H9 (cell line): ENCODE results near the gene MRGPRX2. TPM values are rescaled to one million over a fixed set of nuclear protein-coding genes. Genes with fewer than 3 reads are reported as not detected.

ENCODE experiments used
- DNase-seq: peaks from one replicate; pipeline ENCODE4 v3.0.0-alpha.2; 2017
- H2AFZ ChIP-seq: one replicate; pipeline ENCODE4 v1.6.1; 2013; ENCODE audit warnings: mild to moderate bottlenecking, low read length, control low read depth, moderate library complexity
- H2AK5ac ChIP-seq: 2 replicates; pipeline ENCODE4 v1.6.1; 2013; ENCODE audit warnings: low read length, control low read depth, mixed read lengths; ENCODE audit not compliant: insufficient read length
- H2BK120ac ChIP-seq: one replicate; pipeline ENCODE4 v1.6.1; 2013; ENCODE audit warnings: low read depth, mild to moderate bottlenecking, low read length, control low read depth, inconsistent platforms; ENCODE audit not compliant: poor library complexity, severe bottlenecking
- H2BK12ac ChIP-seq: 2 replicates; pipeline ENCODE4 v1.6.1; 2013; ENCODE audit warnings: low read length, control low read depth, mixed read lengths, low read depth; ENCODE audit not compliant: insufficient read length
- H2BK15ac ChIP-seq: 2 replicates; pipeline ENCODE4 v1.6.1; 2013; ENCODE audit warnings: low read depth, low read length, control low read depth
- H2BK20ac ChIP-seq: one replicate; pipeline ENCODE4 v1.6.1; 2013; ENCODE audit warnings: low read depth, mild to moderate bottlenecking, low read length, control low read depth, inconsistent platforms; ENCODE audit not compliant: poor library complexity, severe bottlenecking
- H2BK5ac ChIP-seq: 2 replicates; pipeline ENCODE4 v1.6.1; 2013; ENCODE audit warnings: low read length, control low read depth, mixed read lengths; ENCODE audit not compliant: insufficient read length
- H3K14ac ChIP-seq: 2 replicates; pipeline ENCODE4 v1.6.1; 2013; ENCODE audit warnings: low read length, control low read depth; ENCODE audit not compliant: insufficient read depth
- H3K18ac ChIP-seq: 2 replicates; pipeline ENCODE4 v1.6.1; 2013; ENCODE audit warnings: low read depth, mild to moderate bottlenecking, mixed read lengths, low read length, control low read depth; ENCODE audit not compliant: insufficient read length
- H3K23ac ChIP-seq: 2 replicates; pipeline ENCODE4 v1.6.1; 2013; ENCODE audit warnings: low read length, control low read depth, mixed read lengths, low read depth; ENCODE audit not compliant: insufficient read length
- H3K23me2 ChIP-seq: 2 replicates; pipeline ENCODE4 v1.6.1; 2013; ENCODE audit warnings: low read depth, mild to moderate bottlenecking, mixed read lengths, low read length, control low read depth; ENCODE audit not compliant: insufficient read length, poor library complexity, severe bottlenecking
- H3K27ac ChIP-seq: 2 replicates; pipeline ENCODE4 v1.5.1; 2013; ENCODE audit warnings: low read length, control low read depth, mixed read lengths, low read depth; ENCODE audit not compliant: insufficient read length
- H3K27me3 ChIP-seq: 2 replicates; pipeline ENCODE4 v1.6.1; 2013; ENCODE audit warnings: low read length, control low read depth, inconsistent platforms; ENCODE audit not compliant: insufficient read depth
- H3K4ac ChIP-seq: 2 replicates; pipeline ENCODE4 v1.6.1; 2013; ENCODE audit warnings: low read depth, mild to moderate bottlenecking, control low read depth, inconsistent platforms, low read length, moderate library complexity
- H3K4me1 ChIP-seq: 2 replicates; pipeline ENCODE4 v1.6.1; 2013; ENCODE audit warnings: low read length, control low read depth, inconsistent platforms; ENCODE audit not compliant: insufficient read depth
- H3K4me2 ChIP-seq: 2 replicates; pipeline ENCODE4 v1.6.1; 2013; ENCODE audit warnings: low read length, control low read depth, mixed read lengths; ENCODE audit not compliant: insufficient read length, insufficient read depth
- H3K56ac ChIP-seq: 2 replicates; pipeline ENCODE4 v1.6.1; 2013; ENCODE audit warnings: low read depth, mild to moderate bottlenecking, mixed read lengths, low read length, control low read depth; ENCODE audit not compliant: insufficient read length
- H3K79me1 ChIP-seq: 2 replicates; pipeline ENCODE4 v1.6.1; 2013; ENCODE audit warnings: low read depth, mild to moderate bottlenecking, moderate library complexity, low read length, control low read depth, inconsistent platforms; ENCODE audit not compliant: insufficient read depth, poor library complexity, severe bottlenecking
- H3K79me2 ChIP-seq: 2 replicates; pipeline ENCODE4 v1.6.1; 2013; ENCODE audit warnings: low read length, control low read depth, inconsistent platforms; ENCODE audit not compliant: insufficient read depth
- H3K9ac ChIP-seq: 2 replicates; pipeline ENCODE4 v1.6.1; 2013; ENCODE audit warnings: low read length, control low read depth, mixed read lengths; ENCODE audit not compliant: insufficient read length; ENCODE audit errors: extremely low read depth
- H3K9me3 ChIP-seq: one replicate; pipeline ENCODE4 v1.6.1; 2013; ENCODE audit warnings: low read depth, low read length, inconsistent platforms; ENCODE audit not compliant: control insufficient read depth
- H3T11ph ChIP-seq: one replicate; pipeline ENCODE4 v1.6.1; 2013; ENCODE audit warnings: mild to moderate bottlenecking, low read length, control low read depth, inconsistent platforms
- H4K20me1 ChIP-seq: one replicate; pipeline ENCODE4 v1.6.1; 2013; ENCODE audit not compliant: control insufficient read depth, insufficient read length, insufficient read depth
- H4K5ac ChIP-seq: 2 replicates; pipeline ENCODE4 v1.6.1; 2013; ENCODE audit warnings: low read depth, mild to moderate bottlenecking, mixed read lengths, low read length, control low read depth; ENCODE audit not compliant: insufficient read length
- H4K8ac ChIP-seq: replicated peaks from 2 replicates; pipeline ENCODE4 v1.6.1; 2013; ENCODE audit warnings: low read length, control low read depth, mixed read lengths, low read depth; ENCODE audit not compliant: insufficient read length
- H4K91ac ChIP-seq: 2 replicates; pipeline ENCODE4 v1.6.1; 2013; ENCODE audit warnings: low read depth, mild to moderate bottlenecking, moderate library complexity, mixed read lengths, low read length, control low read depth; ENCODE audit not compliant: insufficient read length
- H3K27ac Mint-ChIP-seq, 3 experiments: 2 replicates in 2 of 3; 3 replicates in 1 of 3; pipeline ENCODE4 v1.8.0; 2020 to 2021; ENCODE audit warnings: mixed read lengths in 3 of 3, mild to moderate bottlenecking in 1 of 3, moderate library complexity in 1 of 3
- H3K27me3 Mint-ChIP-seq: 2 replicates; pipeline ENCODE4 v1.8.0; 2021; ENCODE audit warnings: low read depth, mild to moderate bottlenecking, moderate library complexity, mixed read lengths
- H3K36me3 Mint-ChIP-seq, 3 experiments: 2 replicates in 2 of 3; 3 replicates in 1 of 3; pipeline ENCODE4 v1.8.0; 2020 to 2021; ENCODE audit warnings: low read depth in 3 of 3, mixed read lengths in 3 of 3; ENCODE audit not compliant: insufficient read depth in 1 of 3
- H3K4me1 Mint-ChIP-seq, 2 experiments: 2 replicates each; pipeline ENCODE4 v1.8.0; 2020; ENCODE audit warnings: mixed read lengths in 2 of 2
- H3K4me3 Mint-ChIP-seq, 2 experiments: 2 replicates in 1 of 2; 3 replicates in 1 of 2; pipeline ENCODE4 v1.8.0; 2020 to 2021; ENCODE audit warnings: mild to moderate bottlenecking in 2 of 2, mixed read lengths in 2 of 2, moderate library complexity in 1 of 2
- H3K9me3 Mint-ChIP-seq, 2 experiments: 2 replicates in 1 of 2; 3 replicates in 1 of 2; pipeline ENCODE4 v1.8.0; 2020; ENCODE audit warnings: mild to moderate bottlenecking in 2 of 2, mixed read lengths in 2 of 2, moderate library complexity in 1 of 2
- CTCF ChIP-seq: fragments of 200-600 bp; sonication (generic); conservative IDR thresholded peaks from 3 replicates; pipeline ENCODE4 v1.8.0; 2021; ENCODE audit warnings: antibody characterized with exemption, mild to moderate bottlenecking
- WGBS: extraction: QIAGEN DNeasy Blood & Tissue Kit; methylation state at CpG from one replicate; pipeline ENCODE4 v1.1.7; 2013; ENCODE audit warnings: missing lambda C conversion rate, low lambda C conversion rate, mixed read lengths; ENCODE audit not compliant: insufficient read length; ENCODE audit errors: extremely low coverage; 5-methylcytosine and 5-hydroxymethylcytosine counted together
- total RNA-seq: library from RNA; stranded (reverse); gene quantifications from 2 replicates; pipeline ENCODE4 v1.2.1, GENCODE V29; 2021

Gene MRGPRX2
- total RNA-seq, 1 experiment from 2014 or later, result not detected

- Histone ChIP-seq H4K8ac (no peak overlapping the region), H3K27me3 (no peaks in the 10 kb centered on the region; the same call in 1 of the 2 replicates), H2BK12ac (no peak overlapping the region), H3K18ac (no peak overlapping the region), H3K23me2 (no peaks in the 10 kb centered on the region), H3T11ph (no peak overlapping the region), H3K4me1 (no peaks in the 10 kb centered on the region; the same call in 1 of the 2 replicates), H3K27ac (no peak overlapping the region), H2BK20ac (no peak overlapping the region), H4K20me1 (no peaks in the 10 kb centered on the region), H2BK15ac (no peak overlapping the region), H3K4ac (no peak overlapping the region), H3K4me2 (no peak overlapping the region), H2AFZ (no peak overlapping the region), H3K56ac (no peak overlapping the region), H3K79me2 (no peaks in the 10 kb centered on the region), H3K79me1 (no peaks in the 10 kb centered on the region), H3K14ac (no peak overlapping the region), H3K9ac (no peak overlapping the region), H2BK5ac (no peak overlapping the region), H4K5ac (no peak overlapping the region), H3K9me3 (no peaks in the 10 kb centered on the region), H3K23ac (no peak overlapping the region), H4K91ac (no peak overlapping the region), H2BK120ac (no peak overlapping the region), H2AK5ac (no peak overlapping the region)
- Mint-ChIP-seq H3K4me3 (no peak overlapping the region), H3K36me3 (no peaks in the 10 kb centered on the region; a peak in 1 of 7 replicates), H3K4me1 (peaks cover 9 to 12% of the 10 kb centered on the region in 2 experiments; a peak in 3 of 4 replicates), H3K27me3 (peaks cover 12% of the 10 kb centered on the region), H3K9me3 (no peaks in the 10 kb centered on the region; a peak in 1 of 5 replicates), H3K27ac (no peak overlapping the region)
- TF ChIP-seq CTCF, result no peak
- WGBS, result no CpG with 5 or more reads among the region's 1 CpG
- DNase-seq, result no peak
These were observed 44.5 kb upstream of the MRGPRX2 start for GRCh38 chr11:19105011-19105410.
